HepG2 (cell line): ENCODE results near the gene KLRF1. TPM values are rescaled to one million over a fixed set of nuclear protein-coding genes. Genes with fewer than 3 reads are reported as not detected.

Source experiments
- ATAC-seq: fragments of 200-7000 bp; cut with Tn5 transposase; 3 replicates; pipeline ENCODE4 v1.9.1; 2020; ENCODE audit warnings: mild to moderate bottlenecking, moderate library complexity
- BruUV-seq: library from RNA; stranded (reverse); fragments of 400-500 nt; replicated peaks from 2 replicates; lab custom pipeline; 2021; lab: Mats Ljungman, UMichigan
- CTCF ChIA-PET: fragments of 300-600 bp; formaldehyde crosslinking; extraction: SDS; loops from one replicate; lab custom pipeline; 2021; ENCODE audit warnings: low total read pairs, inconsistent platforms, low intra/inter-chr PET ratio; lab: Yijun Ruan, JAX
- POLR2A ChIA-PET: fragments of 350-600 bp; sonication (Branson Sonifier 250); formaldehyde crosslinking; loops from one replicate; lab custom pipeline; 2020; ENCODE audit warnings: antibody characterized with exemption, inconsistent platforms; lab: Yijun Ruan, JAX
- DNase-seq: peaks from one replicate; pipeline ENCODE4 v3.0.0-alpha.2; 2015; ENCODE audit warnings: low spot score
- FAIRE-seq: peaks from 3 replicates; lab custom pipeline; 2011; peaks lifted over from hg19 to GRCh38; lab: Jason Lieb, UNC
- H2AFZ ChIP-seq: one replicate; pipeline ENCODE4 v1.6.1; 2011; ENCODE audit warnings: low read length, inconsistent platforms
- H3K27ac ChIP-seq: fragments of 300-600 bp; 3 replicates; pipeline ENCODE4 v1.8.0; 2011; ENCODE audit warnings: mixed run types, mild to moderate bottlenecking, mixed read lengths, low read length, inconsistent platforms; ENCODE audit not compliant: insufficient read depth; ENCODE audit errors: extremely low read length
- H3K27me3 ChIP-seq, 2 experiments: fragments of 200-600 bp in 1 of 2; 2 replicates in 1 of 2; 3 replicates in 1 of 2; pipeline versions ENCODE4 v1.6.0 to v1.8.0; 2011; ENCODE audit warnings: low read length in 2 of 2, mild to moderate bottlenecking in 2 of 2, moderate library complexity in 2 of 2, inconsistent platforms in 1 of 2; ENCODE audit not compliant: insufficient read depth in 2 of 2, control insufficient read depth in 1 of 2
- H3K36me3 ChIP-seq, 2 experiments: fragments of 200-600 bp in 1 of 2; replicated peaks in 1 of 2; 2 replicates in 1 of 2; 3 replicates in 1 of 2; pipeline versions ENCODE4 v1.5.1 to v1.8.0; 2011; ENCODE audit warnings: low read length in 2 of 2, inconsistent platforms in 1 of 2; ENCODE audit not compliant: insufficient read depth in 2 of 2, control insufficient read depth in 1 of 2
- H3K4me1 ChIP-seq: 2 replicates; pipeline ENCODE4 v1.5.1; 2012; ENCODE audit warnings: low read length, inconsistent platforms; ENCODE audit not compliant: insufficient read depth
- H3K4me2 ChIP-seq: 2 replicates; pipeline ENCODE4 v1.6.0; 2011; ENCODE audit warnings: low read depth, low read length, inconsistent platforms
- H3K4me3 ChIP-seq, 3 experiments: fragments of 200-600 bp in 1 of 3; sonication (generic), shearing (Covaris generic) in 1 of 3; replicated peaks in 1 of 3; 2 replicates each; pipeline ENCODE4 v1.5.1; 2011 to 2016; ENCODE audit warnings: low read length in 3 of 3, inconsistent platforms in 2 of 3, low read depth in 2 of 3, mild to moderate bottlenecking in 2 of 3, control low read depth in 1 of 3, mixed read lengths in 1 of 3; ENCODE audit not compliant: insufficient read depth in 1 of 3
- H3K79me2 ChIP-seq: one replicate; pipeline ENCODE4 v1.6.1; 2011; ENCODE audit warnings: low read length, inconsistent platforms; ENCODE audit not compliant: insufficient read depth
- H3K9ac ChIP-seq: 2 replicates; pipeline ENCODE4 v1.6.0; 2011; ENCODE audit warnings: mild to moderate bottlenecking, low read depth, low read length, inconsistent platforms; ENCODE audit not compliant: insufficient read depth
- H3K9me3 ChIP-seq: 2 replicates; pipeline ENCODE4 v1.5.1; 2012; ENCODE audit warnings: mild to moderate bottlenecking, low read length
- H4K20me1 ChIP-seq: 2 replicates; pipeline ENCODE4 v1.6.0; 2011; ENCODE audit warnings: inconsistent platforms, mild to moderate bottlenecking, low read length, moderate library complexity; ENCODE audit not compliant: insufficient read depth
- MATR3 ChIP-seq: sonication (generic); formaldehyde crosslinking; IDR thresholded peaks from 2 replicates; pipeline ENCODE4 v1.4.0; 2020; ENCODE audit warnings: missing genetic modification reagents
- NR2C2 ChIP-seq: sonication (generic); formaldehyde crosslinking; IDR thresholded peaks from 2 replicates; pipeline ENCODE4 v1.4.0; 2020; ENCODE audit warnings: missing genetic modification reagents, mild to moderate bottlenecking, moderate library complexity, borderline replicate concordance
- PTBP1 ChIP-seq: fragments of 200-400 bp; formaldehyde crosslinking; IDR thresholded peaks from 2 replicates; pipeline ENCODE4 v1.6.1; 2018; ENCODE audit warnings: low read length, low read depth; ENCODE audit not compliant: poor library complexity, severe bottlenecking
- SMAD3 ChIP-seq: sonication (generic); formaldehyde crosslinking; IDR thresholded peaks from 2 replicates; pipeline ENCODE4 v1.4.0; 2020; ENCODE audit warnings: missing genetic modification reagents
- SP2 ChIP-seq: sonication (generic); formaldehyde crosslinking; IDR thresholded peaks from 2 replicates; pipeline ENCODE4 v1.5.1; 2020; ENCODE audit warnings: mild to moderate bottlenecking, missing genetic modification reagents
- ZNF563 ChIP-seq: sonication (generic); formaldehyde crosslinking; IDR thresholded peaks from 2 replicates; pipeline ENCODE4 v1.8.0; 2022; ENCODE audit warnings: mild to moderate bottlenecking, moderate library complexity, missing genetic modification reagents
- ZNF674 ChIP-seq: sonication (generic); formaldehyde crosslinking; IDR thresholded peaks from 2 replicates; pipeline ENCODE4 v1.5.0; 2020; ENCODE audit warnings: low read depth, mild to moderate bottlenecking, missing genetic modification reagents
- ZNF841 ChIP-seq: sonication (generic); formaldehyde crosslinking; IDR thresholded peaks from 2 replicates; pipeline ENCODE4 v1.8.1; 2023; ENCODE audit warnings: missing genetic modification reagents, borderline replicate concordance
- WGBS: methylation state at CpG from one replicate; pipeline ENCODE4 v1.1.6; 2017; ENCODE audit warnings: low lambda C conversion rate; 5-methylcytosine and 5-hydroxymethylcytosine counted together
- in situ Hi-C: cut with HindIII; loops from 2 replicates; pipeline ENCODE4 v1.10.0; 2017; ENCODE audit warnings: low pct_unique_long_range_greater_than_20kb; ENCODE audit not compliant: extremely low pct_ligation_motif_present
- intact Hi-C: fragments of 100-400 bp; cut with micrococcal nuclease; formaldehyde crosslinking; loops from one replicate; pipeline ENCODE4 v1.10.0; 2022; ENCODE audit not compliant: unreplicated experiment
- polyA plus RNA-seq, 8 experiments: library from polyadenylated mRNA; depleted of rRNA in 3 of 8; stranded (reverse) in 7 of 8; unstranded in 1 of 8; fragments of >200 nt; fragmentation: Illumina TruSeq in 4 of 8; extraction: Trizol in 4 of 8; gene quantifications; 2 replicates each; pipeline versions ENCODE4 v1.2.1 to v1.2.3, GENCODE V29; 2011 to 2016; ENCODE audit warnings: low read depth in 4 of 8, missing spikeins in 1 of 8, mixed read lengths in 1 of 8; ENCODE audit not compliant: insufficient read depth in 1 of 8
- total RNA-seq, 5 experiments: library from RNA; depleted of rRNA; stranded (reverse); fragments of >200 nt; fragmentation: Illumina TruSeq; extraction: Trizol; gene quantifications; 2 replicates each; pipeline ENCODE4 v1.2.3, GENCODE V29; 2016; ENCODE audit warnings: low read depth in 1 of 5
- TF ChIP-seq, protein P1 (sequence below): sonication (generic); formaldehyde crosslinking; IDR thresholded peaks from 2 replicates; pipeline ENCODE4 v1.8.0; 2022; ENCODE audit warnings: missing genetic modification reagents, mild to moderate bottlenecking, moderate library complexity, borderline replicate concordance
- TF ChIP-seq, protein P2 (sequence below): sonication (generic); formaldehyde crosslinking; IDR thresholded peaks from 2 replicates; pipeline ENCODE4 v1.9.0; 2021; ENCODE audit warnings: missing genetic modification reagents, mild to moderate bottlenecking, borderline replicate concordance
- TF ChIP-seq, protein P3 (sequence below): sonication (generic); formaldehyde crosslinking; IDR thresholded peaks from 2 replicates; pipeline ENCODE4 v1.4.0; 2020; ENCODE audit warnings: low read depth, mild to moderate bottlenecking, missing genetic modification reagents

KLRF1 gene
- total and polyA plus RNA-seq, 2 of the 13 experiments (the other 11 are each of a cell fraction or from before 2014, with no cell fraction given), result not detected

DNA sequence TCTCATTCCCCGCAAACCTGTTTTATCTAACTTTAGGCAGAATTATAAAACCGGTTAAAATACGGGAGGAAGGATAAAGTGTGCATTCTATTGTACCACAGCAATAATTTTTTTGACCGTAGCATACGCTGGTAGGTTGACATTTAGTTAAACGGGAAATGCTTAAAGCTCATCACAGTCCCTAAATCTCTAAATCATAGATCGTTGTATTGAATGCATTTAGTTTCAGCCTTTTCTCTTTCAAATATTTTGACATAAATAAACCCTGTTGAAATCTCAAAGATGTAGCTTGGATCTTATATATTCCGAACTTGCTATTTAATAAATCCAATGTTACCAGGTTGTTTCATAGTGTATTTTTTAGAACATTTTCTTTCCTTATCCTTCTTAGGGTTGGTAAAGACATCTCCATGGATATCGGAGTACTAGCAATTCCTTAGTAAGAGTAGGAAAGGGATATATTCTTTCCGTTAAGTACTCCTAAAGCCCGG, 41.1 kb downstream of the KLRF1 start:
- H2AFZ ChIP-seq, result no peak overlapping the region
- in situ Hi-C loops, result no loop called here
- no peak overlapping the region for H3K4me2 ChIP-seq
- H3K4me1 ChIP-seq, result peaks cover 6% of the 10 kb centered on the region; the same call in 1 of the 2 replicates
- 36% methylated on average over 11 of the region's 11 CpGs for WGBS
- no peaks in the 10 kb centered on the region for H3K79me2 ChIP-seq
- no peak for ATAC-seq
- H3K4me3 ChIP-seq, result no peak overlapping the region
- no peak overlapping the region for H3K27ac ChIP-seq
- H3K9me3 ChIP-seq, result no peaks in the 10 kb centered on the region
- no peaks in the 10 kb centered on the region for H3K36me3 ChIP-seq
- ChIA-PET POLR2A (no interaction called here), CTCF (no interaction called here)
- BruUV-seq, result no TSS peak
- no peak for DNase-seq
- intact Hi-C loops, result no loop called here
- TF ChIP-seq ZNF563 (CRISPR knock-in tag) (no peak), ZNF674 (CRISPR knock-in tag) (no peak), ZNF841 (CRISPR knock-in tag) (no peak), SMAD3 (CRISPR knock-in tag) (no peak), SP2 (CRISPR knock-in tag) (no peak), MATR3 (CRISPR knock-in tag) (no peak), NR2C2 (CRISPR knock-in tag) (no peak), PTBP1 (no peak)
- TF ChIP-seq, protein P1, sequence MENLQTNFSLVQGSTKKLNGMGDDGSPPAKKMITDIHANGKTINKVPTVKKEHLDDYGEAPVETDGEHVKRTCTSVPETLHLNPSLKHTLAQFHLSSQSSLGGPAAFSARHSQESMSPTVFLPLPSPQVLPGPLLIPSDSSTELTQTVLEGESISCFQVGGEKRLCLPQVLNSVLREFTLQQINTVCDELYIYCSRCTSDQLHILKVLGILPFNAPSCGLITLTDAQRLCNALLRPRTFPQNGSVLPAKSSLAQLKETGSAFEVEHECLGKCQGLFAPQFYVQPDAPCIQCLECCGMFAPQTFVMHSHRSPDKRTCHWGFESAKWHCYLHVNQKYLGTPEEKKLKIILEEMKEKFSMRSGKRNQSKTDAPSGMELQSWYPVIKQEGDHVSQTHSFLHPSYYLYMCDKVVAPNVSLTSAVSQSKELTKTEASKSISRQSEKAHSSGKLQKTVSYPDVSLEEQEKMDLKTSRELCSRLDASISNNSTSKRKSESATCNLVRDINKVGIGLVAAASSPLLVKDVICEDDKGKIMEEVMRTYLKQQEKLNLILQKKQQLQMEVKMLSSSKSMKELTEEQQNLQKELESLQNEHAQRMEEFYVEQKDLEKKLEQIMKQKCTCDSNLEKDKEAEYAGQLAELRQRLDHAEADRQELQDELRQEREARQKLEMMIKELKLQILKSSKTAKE (CRISPR knock-in tag), result no peak
- TF ChIP-seq, protein P2, sequence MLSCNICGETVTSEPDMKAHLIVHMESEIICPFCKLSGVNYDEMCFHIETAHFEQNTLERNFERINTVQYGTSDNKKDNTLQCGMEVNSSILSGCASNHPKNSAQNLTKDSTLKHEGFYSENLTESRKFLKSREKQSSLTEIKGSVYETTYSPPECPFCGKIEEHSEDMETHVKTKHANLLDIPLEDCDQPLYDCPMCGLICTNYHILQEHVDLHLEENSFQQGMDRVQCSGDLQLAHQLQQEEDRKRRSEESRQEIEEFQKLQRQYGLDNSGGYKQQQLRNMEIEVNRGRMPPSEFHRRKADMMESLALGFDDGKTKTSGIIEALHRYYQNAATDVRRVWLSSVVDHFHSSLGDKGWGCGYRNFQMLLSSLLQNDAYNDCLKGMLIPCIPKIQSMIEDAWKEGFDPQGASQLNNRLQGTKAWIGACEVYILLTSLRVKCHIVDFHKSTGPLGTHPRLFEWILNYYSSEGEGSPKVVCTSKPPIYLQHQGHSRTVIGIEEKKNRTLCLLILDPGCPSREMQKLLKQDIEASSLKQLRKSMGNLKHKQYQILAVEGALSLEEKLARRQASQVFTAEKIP (CRISPR knock-in tag), result no peak
- TF ChIP-seq, protein P3, sequence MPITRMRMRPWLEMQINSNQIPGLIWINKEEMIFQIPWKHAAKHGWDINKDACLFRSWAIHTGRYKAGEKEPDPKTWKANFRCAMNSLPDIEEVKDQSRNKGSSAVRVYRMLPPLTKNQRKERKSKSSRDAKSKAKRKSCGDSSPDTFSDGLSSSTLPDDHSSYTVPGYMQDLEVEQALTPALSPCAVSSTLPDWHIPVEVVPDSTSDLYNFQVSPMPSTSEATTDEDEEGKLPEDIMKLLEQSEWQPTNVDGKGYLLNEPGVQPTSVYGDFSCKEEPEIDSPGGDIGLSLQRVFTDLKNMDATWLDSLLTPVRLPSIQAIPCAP, result no peak
- no peak overlapping the region for H3K9ac ChIP-seq
- no peak for FAIRE-seq
- no peaks in the 10 kb centered on the region for H3K27me3 ChIP-seq
- no peaks in the 10 kb centered on the region for H4K20me1 ChIP-seq
